ENCODE data around the gene PLEKHA6.

GRCh38 chr1:204216236-204216635 lies 143.5 kb downstream of the PLEKHA6 start:
- TF ChIP-seq, protein P1, sequence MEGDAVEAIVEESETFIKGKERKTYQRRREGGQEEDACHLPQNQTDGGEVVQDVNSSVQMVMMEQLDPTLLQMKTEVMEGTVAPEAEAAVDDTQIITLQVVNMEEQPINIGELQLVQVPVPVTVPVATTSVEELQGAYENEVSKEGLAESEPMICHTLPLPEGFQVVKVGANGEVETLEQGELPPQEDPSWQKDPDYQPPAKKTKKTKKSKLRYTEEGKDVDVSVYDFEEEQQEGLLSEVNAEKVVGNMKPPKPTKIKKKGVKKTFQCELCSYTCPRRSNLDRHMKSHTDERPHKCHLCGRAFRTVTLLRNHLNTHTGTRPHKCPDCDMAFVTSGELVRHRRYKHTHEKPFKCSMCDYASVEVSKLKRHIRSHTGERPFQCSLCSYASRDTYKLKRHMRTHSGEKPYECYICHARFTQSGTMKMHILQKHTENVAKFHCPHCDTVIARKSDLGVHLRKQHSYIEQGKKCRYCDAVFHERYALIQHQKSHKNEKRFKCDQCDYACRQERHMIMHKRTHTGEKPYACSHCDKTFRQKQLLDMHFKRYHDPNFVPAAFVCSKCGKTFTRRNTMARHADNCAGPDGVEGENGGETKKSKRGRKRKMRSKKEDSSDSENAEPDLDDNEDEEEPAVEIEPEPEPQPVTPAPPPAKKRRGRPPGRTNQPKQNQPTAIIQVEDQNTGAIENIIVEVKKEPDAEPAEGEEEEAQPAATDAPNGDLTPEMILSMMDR (IDR thresholded peaks at IDR 0.05), result no peak
- no peak for TF ChIP-seq POLR2AphosphoS5 (IDR thresholded peaks at IDR 0.05)
